ENCODE measurements around the gene CEACAM19. TPM values are rescaled to one million over a fixed set of nuclear protein-coding genes. Genes with fewer than 3 reads are reported as not detected.

CEACAM19 gene
- total RNA-seq, 1 donor from 2014 or later, result 0.09 TPM

- Histone ChIP-seq H4K20me1 (ENCODE audit: low read depth) (no peaks in the 10 kb centered on the region), H2AFZ (replicated peaks) (no peak overlapping the region), H3K9me3 (ENCODE audit: low read depth) (no peaks in the 10 kb centered on the region), H3K4me3 (no peak overlapping the region), H3K4me1 (peaks cover 5% of the 10 kb centered on the region), H3K4me2 (no peak overlapping the region), H3K79me2 (ENCODE audit: low read depth) (no peaks in the 10 kb centered on the region), H3K9ac (no peak overlapping the region), H3K27me3 (no peaks in the 10 kb centered on the region), H3F3A (ENCODE audit: low read depth) (no peaks in the 10 kb centered on the region), H3K27ac (no peak overlapping the region), H3K36me3 (no peaks in the 10 kb centered on the region)
- Mint-ChIP-seq H3K36me3 (no peaks in the 10 kb centered on the region), H3K4me3 (no peak overlapping the region), H3K4me1 (peaks cover 12% of the 10 kb centered on the region), H3K9me3 (no peaks in the 10 kb centered on the region), H3K27ac (no peak overlapping the region), H3K27me3 (ENCODE audit: insufficient read depth, low read depth) (peaks cover 3% of the 10 kb centered on the region)
- no peak for DNase-seq (ENCODE audit: low spot score)
- TF ChIP-seq EZH2phosphoT487 (IDR thresholded peaks at IDR 0.05) (no peak), EZH2 (IDR thresholded peaks at IDR 0.05) (no peak), CTCF (IDR thresholded peaks at IDR 0.05) (no peak)
Measured at GRCh38 chr19:44722131-44723121, 51.1 kb downstream of the CEACAM19 start.

- H3K27me3 ChIP-seq, result no peaks in the 10 kb centered on the region
- no peak overlapping the region for H2AFZ ChIP-seq (replicated peaks)
- H3K4me3 ChIP-seq, result no peak overlapping the region
- H3K79me2 ChIP-seq (ENCODE audit: low read depth), result no peaks in the 10 kb centered on the region
- no peaks in the 10 kb centered on the region for H4K20me1 ChIP-seq (ENCODE audit: low read depth)
- no peaks in the 10 kb centered on the region for H3F3A ChIP-seq (ENCODE audit: low read depth)
- H3K36me3 Mint-ChIP-seq, result no peaks in the 10 kb centered on the region
- H3K9ac ChIP-seq, result no peak overlapping the region
- H3K36me3 ChIP-seq, result no peaks in the 10 kb centered on the region
- DNase-seq (ENCODE audit: low spot score), result no peak
- peaks cover 7% of the 10 kb centered on the region for H3K4me1 Mint-ChIP-seq
- no peaks in the 10 kb centered on the region for H3K9me3 Mint-ChIP-seq
- H3K27me3 Mint-ChIP-seq (ENCODE audit: insufficient read depth, low read depth), result peaks cover 6% of the 10 kb centered on the region
- H3K9me3 ChIP-seq (ENCODE audit: low read depth), result no peaks in the 10 kb centered on the region
- TF ChIP-seq EZH2phosphoT487 (IDR thresholded peaks at IDR 0.05) (no peak), EZH2 (IDR thresholded peaks at IDR 0.05) (no peak), CTCF (IDR thresholded peaks at IDR 0.05) (no peak)
- peak overlapping the region; percentile 65 for H3K4me3 Mint-ChIP-seq
- no peak overlapping the region for H3K27ac Mint-ChIP-seq
- H3K27ac ChIP-seq, result no peak overlapping the region
- no peak overlapping the region for H3K4me2 ChIP-seq
- peaks cover 3% of the 10 kb centered on the region for H3K4me1 ChIP-seq
Measured at GRCh38 chr19:44723299-44723951, 52.1 kb downstream of the CEACAM19 start.

GRCh38 chr19:44723952-44724319, 52.7 kb downstream of the CEACAM19 start:
- peak; percentile 98 for TF ChIP-seq CTCF (IDR thresholded peaks at IDR 0.05)
- TF ChIP-seq EZH2phosphoT487 (IDR thresholded peaks at IDR 0.05), result no peak
- H3K4me3 Mint-ChIP-seq, result peak overlapping the region; percentile 65
- H4K20me1 ChIP-seq (ENCODE audit: low read depth), result no peaks in the 10 kb centered on the region
- H3K4me2 ChIP-seq, result no peak overlapping the region
- H3K79me2 ChIP-seq (ENCODE audit: low read depth), result no peaks in the 10 kb centered on the region
- H3K27ac Mint-ChIP-seq, result peak overlapping the region; percentile 22
- no peak overlapping the region for H3K9ac ChIP-seq
- H3K27me3 ChIP-seq, result no peaks in the 10 kb centered on the region
- H3K4me3 ChIP-seq, result no peak overlapping the region
- no peaks in the 10 kb centered on the region for H3K9me3 ChIP-seq (ENCODE audit: low read depth)
- H3F3A ChIP-seq (ENCODE audit: low read depth), result no peaks in the 10 kb centered on the region
- no peak overlapping the region for H3K27ac ChIP-seq
- peaks cover 3% of the 10 kb centered on the region for H3K4me1 Mint-ChIP-seq
- H2AFZ ChIP-seq (replicated peaks), result peak overlapping the region; percentile 52
- DNase-seq (ENCODE audit: low spot score), result peak; percentile 85
- no peaks in the 10 kb centered on the region for H3K4me1 ChIP-seq
- H3K36me3 ChIP-seq, result no peaks in the 10 kb centered on the region
- no peaks in the 10 kb centered on the region for H3K36me3 Mint-ChIP-seq
- peaks cover 6% of the 10 kb centered on the region for H3K27me3 Mint-ChIP-seq (ENCODE audit: insufficient read depth, low read depth)
- H3K9me3 Mint-ChIP-seq, result no peaks in the 10 kb centered on the region
